Medulla oblongata (tissue), 1 donor: Measurements from ENCODE around the gene PELI1.
A peak's percentile ranks its signal among the peaks of the same experiment; 100 is the strongest.
"Not testable (repeated sequence)": the region's sequence is repeated elsewhere in the genome, so short reads cannot be mapped to it uniquely, and the experiment has no call there.

Experiments used
- DNase-seq: peaks from one replicate; pipeline ENCODE4 v3.0.0-alpha.2; 2015; ENCODE audit errors: extremely low spot score

PELI1 gene

GRCh38 chr2:64123740-64124139 is 20.5 kb downstream of the PELI1 start:
- DNase-seq, result no peak

DNA sequence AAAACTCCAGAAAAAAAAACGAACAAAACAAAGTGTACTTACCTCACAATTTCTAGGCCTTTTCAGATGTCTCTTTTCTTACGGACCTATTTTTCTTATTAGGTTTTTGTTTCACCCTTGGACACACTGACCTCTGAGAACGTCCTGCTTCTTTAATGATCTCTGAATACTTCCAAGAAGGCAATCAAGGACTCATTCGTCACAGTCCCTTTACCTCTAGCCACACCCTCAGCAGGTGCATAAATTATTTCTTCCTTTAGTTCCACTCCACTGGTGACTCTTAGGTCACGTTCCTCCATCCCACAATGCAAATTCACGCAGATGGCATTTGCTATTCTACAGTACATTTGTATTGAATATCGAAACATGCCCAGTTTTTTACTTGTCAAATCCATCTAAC is 21.9 kb downstream of the PELI1 start:
- DNase-seq, result no peak

DNA sequence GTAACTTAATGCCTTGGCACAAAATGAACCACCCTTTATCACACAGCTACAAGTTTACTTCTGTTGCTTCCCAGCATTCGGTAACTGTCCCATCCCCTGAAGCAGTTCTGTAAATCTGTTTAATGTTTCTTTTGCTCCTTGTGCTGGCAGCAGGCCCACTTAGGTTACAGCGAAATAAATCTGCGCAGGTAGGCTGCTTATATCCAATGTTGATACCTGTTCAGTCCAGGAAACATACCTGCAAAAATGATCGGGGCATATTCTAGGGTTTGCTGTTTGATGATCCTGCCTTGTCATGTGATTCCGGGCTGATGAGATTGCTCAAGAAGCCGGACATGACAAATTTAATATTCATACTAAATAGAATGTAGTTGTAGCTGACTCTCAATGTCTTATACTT is 23.3 kb downstream of the PELI1 start:
- DNase-seq, result no peak

- no peak for DNase-seq
Observed at GRCh38 chr2:64120008-64120407, 24.2 kb downstream of the PELI1 start.

DNA sequence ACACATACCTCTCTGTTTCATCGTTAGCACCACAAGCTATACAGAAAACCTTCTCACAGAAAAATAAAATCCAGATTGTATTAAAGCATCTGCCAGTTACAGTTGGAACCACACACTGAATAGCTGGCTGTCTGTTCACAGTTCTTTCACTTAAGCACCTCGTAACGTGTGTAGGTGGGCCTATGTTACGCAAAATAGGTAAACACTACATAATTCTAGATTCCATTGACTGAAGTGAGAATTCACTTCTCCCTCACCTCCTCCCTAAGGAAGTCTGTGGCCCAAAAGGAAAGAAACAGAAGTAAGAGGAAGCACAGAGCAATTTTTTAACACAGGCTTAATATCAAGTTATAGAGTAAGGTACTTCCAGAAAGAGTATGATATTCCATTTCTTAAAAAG is 24.9 kb downstream of the PELI1 start:
- DNase-seq, result no peak

- no peak for DNase-seq
Observed at GRCh38 chr2:64115808-64116598, 28.2 kb downstream of the PELI1 start.

DNA sequence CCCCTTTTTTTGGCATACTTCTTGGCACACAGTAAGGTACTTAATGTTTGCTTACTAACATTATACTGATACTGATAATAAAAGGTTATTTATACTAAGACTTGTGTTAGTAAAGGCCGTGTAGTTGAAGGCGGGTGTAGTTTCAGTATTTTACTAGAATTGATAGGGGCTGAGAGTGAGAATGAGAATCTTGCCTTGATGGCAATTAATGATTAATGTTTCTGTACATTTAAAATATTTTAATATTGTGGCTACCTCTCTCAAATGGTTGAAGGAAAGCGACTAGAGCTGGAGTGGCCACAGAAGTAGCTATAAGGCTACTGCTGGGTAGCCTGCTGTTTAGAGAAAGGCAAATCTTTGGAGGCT is 29.3 kb downstream of the PELI1 start:
- DNase-seq, result no peak

DNA sequence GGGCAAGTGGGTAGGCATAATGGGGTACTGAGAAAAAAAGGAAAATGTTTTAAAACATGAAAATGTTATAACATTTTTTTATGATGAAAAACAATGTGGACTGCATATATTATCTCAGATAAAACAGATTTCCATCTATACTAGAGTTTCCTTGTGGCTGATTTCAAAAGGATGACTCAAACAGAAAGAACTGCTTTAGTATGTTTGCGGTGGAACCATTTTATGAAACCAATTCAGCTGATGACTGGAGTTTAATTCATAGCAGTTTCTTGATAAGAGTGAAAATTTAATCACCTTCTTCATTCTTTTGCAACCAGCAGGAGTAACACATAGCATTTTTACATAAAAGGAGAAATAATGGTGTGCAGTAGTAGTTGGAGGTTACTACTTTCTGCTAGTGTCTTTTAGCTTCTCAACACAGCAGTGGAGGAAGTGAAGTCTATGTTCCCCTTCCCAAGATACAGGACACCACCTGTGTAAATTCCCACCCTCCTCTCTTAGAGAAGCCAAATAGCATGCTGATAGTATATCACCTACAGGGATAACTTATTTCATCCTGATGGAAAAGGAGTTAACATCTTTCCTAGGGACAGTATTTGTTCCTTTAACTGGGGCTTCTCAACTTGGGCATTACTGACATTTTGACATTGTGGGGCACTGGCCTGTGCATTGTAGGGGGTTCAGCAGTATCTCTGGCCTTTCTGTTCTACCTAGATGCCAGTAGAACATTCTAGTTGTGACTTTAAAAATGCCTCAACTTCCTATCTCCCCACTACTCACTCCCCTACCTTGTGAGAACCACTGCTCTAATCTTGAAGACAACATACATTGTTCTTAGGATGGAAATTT is 29.9 kb downstream of the PELI1 start:
- DNase-seq, result no peak

- DNase-seq, result peak; percentile 39
Observed at GRCh38 chr2:64112016-64112415, 32.2 kb downstream of the PELI1 start.

GRCh38 chr2:64111426-64111825 is 32.8 kb downstream of the PELI1 start:
- DNase-seq, result no peak

- peak; percentile 79 for DNase-seq
Observed at GRCh38 chr2:64108666-64109241, 35.5 kb downstream of the PELI1 start.

DNA sequence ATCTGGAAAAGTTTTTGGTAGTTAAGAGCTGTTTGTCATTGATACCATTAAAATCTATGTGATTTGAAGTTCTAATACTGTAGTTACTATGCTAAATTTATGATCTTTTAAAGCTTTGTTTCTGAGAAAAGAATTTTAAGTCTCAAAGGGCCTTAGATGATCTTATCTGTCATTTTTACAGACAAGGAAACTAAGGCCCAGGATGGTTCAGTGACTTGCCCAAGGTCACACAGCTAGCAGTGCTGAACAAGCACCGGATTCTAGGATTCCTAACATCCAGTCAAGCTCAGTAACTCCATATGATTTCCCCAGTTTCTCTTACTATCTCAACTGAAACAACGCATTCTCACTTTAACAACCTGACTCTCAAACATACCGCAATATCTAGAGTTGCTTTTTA is 37.7 kb downstream of the PELI1 start:
- DNase-seq, result no peak

GRCh38 chr2:64105670-64106461 is 38.4 kb downstream of the PELI1 start:
- DNase-seq, result no peak

DNA sequence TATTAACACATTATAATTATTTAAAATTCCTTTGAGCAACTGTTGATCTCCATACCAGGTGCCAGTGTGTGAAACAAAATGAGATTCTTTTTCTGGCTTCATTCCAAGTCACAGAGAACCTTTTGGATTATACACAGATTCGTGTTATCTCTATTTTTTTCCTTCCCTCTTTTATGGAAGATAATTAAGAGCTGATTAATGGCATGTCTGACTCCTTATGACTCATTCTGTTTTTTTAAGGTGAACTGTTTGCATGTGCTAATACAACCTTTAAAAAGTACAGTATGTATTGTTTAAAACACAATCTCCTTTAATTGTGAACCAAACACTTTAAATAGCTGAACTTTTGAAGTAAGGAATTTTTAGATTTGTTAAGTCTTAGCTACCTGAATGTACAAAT is 39.3 kb downstream of the PELI1 start:
- no peak for DNase-seq

DNA sequence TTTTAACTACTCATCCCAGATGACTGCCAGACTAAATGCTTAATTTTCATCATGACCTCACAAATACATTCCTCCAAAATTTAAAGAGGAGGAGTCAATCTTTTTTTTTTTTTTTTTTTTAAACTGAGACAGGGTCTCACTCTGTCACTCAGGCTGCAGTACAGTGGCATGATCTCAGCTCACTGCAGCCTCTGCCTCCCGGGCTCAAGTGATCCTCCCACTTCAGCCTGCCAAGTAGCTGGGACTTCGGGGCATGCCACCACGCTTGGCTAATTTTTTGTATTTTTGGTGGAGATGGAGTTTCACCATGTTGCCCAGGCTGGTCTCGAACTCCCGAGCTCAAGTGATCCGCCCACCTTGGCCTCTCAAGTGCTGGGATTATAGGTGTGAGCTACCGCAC is 41.5 kb downstream of the PELI1 start:
- DNase-seq, result not testable (repeated sequence)

DNA sequence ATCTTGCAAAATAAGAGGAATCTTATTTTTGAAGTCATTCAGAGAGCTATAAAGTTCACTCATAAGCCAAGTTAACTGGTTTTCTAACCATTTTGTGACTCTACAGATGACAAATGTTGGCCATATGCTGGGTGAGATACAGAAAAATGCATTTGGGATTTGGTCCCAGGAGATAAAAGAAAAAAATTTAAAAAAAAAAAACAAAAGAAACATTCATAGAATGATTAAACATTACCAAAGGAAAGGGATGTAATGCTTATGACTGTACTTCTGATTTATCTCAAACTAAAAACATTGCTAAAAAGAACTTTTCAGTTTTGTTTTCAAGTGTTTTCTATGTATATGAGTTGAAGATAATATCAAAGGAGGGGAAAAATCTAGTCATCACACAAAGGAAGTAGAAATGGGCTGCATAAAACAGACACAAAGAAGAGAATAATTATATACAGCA is 43.1 kb downstream of the PELI1 start:
- no peak for DNase-seq

- DNase-seq, result not testable (repeated sequence)
Observed at GRCh38 chr2:64100584-64100983, 43.6 kb downstream of the PELI1 start.

DNA sequence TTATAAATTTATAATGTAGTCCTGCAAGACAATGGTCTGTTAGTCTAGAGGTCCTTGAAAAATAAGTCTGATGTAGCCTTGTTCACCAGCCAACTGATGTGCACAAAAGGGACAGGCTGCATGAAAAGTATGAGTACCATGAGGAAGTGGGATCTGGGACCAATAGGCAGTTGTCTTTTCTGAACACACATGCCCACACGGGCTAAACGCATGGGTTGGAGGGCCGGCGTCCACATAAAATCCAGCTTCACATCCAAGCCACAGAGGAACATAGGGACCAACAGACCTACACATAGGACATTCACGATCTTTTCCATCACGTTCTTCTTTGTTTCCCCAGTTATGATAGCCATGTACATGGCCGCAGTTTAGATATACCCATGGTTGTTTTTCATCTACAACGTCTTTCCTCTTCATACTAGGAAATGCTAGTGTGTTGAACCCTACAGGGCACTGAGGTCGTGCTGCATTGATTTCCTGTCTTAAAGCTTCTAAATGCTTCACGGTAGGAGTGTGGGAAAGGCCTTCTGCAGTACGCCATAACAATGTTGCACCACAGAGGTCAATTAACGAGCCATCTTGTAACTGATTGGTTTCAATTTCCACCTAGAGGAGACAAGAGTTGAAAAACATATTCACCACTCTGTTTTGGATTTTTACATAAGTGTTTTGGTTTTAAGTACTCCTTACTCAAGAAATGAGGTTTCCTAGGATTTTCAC is 49.4 kb downstream of the PELI1 start:
- no peak for DNase-seq

GRCh38 chr2:64093341-64093740 is 50.9 kb downstream of the PELI1 start:
- no peak for DNase-seq

GRCh38 chr2:64092502-64092901 is 51.7 kb downstream of the PELI1 start:
- no peak for DNase-seq

DNA sequence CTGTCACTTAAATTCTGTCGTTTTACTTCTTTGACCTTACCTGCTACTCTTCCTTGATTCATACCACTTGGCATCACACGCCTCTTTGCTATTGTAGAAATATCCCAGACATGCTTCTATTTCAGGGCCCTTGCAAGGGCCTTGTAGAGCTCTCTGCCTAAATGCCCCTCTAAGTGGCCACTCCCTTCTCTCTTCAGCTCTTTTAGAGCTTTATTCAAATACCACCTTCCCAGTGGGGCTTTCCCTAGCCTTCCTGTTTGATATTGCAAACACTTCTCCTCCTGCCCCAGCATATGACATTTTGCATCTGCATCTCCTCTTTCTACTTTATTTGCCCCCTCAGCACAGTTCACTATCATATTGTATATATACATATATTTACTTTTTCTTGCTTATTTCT is 54.0 kb downstream of the PELI1 start:
- DNase-seq, result no peak
